Astrocyte of the spinal cord (primary cell): ENCODE measurements around the gene NDUFA6.

Experiments used
- DNase-seq: peaks from one replicate; pipeline ENCODE4 v3.0.0; 2011; ENCODE audit warnings: low read depth, low spot score
- H3K4me3 ChIP-seq: 2 replicates; pipeline ENCODE4 v1.5.1; 2011; ENCODE audit warnings: low read depth, mild to moderate bottlenecking, low read length, moderate library complexity
- in situ Hi-C: cut with HindIII; loops from 2 replicates; pipeline ENCODE4 v1.10.0; 2017; ENCODE audit warnings: low sequenced_read_pairs
- TF ChIP-seq, protein P1 (sequence below): IDR thresholded peaks from 2 replicates; pipeline ENCODE4 v1.5.1; 2012; ENCODE audit warnings: low read depth, mild to moderate bottlenecking, low read length, inconsistent platforms

NDUFA6 gene

GRCh38 chr22:42061041-42061440 is 29.5 kb downstream of the NDUFA6 start:
- TF ChIP-seq, protein P1, sequence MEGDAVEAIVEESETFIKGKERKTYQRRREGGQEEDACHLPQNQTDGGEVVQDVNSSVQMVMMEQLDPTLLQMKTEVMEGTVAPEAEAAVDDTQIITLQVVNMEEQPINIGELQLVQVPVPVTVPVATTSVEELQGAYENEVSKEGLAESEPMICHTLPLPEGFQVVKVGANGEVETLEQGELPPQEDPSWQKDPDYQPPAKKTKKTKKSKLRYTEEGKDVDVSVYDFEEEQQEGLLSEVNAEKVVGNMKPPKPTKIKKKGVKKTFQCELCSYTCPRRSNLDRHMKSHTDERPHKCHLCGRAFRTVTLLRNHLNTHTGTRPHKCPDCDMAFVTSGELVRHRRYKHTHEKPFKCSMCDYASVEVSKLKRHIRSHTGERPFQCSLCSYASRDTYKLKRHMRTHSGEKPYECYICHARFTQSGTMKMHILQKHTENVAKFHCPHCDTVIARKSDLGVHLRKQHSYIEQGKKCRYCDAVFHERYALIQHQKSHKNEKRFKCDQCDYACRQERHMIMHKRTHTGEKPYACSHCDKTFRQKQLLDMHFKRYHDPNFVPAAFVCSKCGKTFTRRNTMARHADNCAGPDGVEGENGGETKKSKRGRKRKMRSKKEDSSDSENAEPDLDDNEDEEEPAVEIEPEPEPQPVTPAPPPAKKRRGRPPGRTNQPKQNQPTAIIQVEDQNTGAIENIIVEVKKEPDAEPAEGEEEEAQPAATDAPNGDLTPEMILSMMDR: no peak
- in situ Hi-C loops: no loop called here
- H3K4me3 ChIP-seq: no peak overlapping the region
- no peak for DNase-seq

DNA sequence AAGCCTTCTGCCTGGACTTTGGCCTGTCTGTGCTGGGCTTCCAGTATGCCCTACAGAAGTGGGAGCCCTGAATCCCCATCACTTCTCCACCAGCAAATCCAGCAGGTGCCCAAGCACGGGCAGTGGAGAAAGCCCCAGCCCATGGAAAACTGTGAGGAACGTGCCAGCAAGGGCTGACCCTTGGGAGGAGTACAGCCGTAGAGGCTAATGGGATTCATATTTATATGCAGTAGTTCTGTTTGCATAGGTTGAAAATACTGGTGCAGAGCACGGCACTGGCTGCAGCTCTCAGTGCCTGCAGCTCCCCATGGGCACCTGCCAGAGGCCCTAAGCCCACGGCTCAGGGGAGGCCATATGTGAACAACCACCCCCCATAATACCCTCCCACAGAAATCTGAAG is 30.1 kb downstream of the NDUFA6 start:
- DNase-seq: no peak
- in situ Hi-C loops: no loop called here
- TF ChIP-seq, protein P1: no peak
- no peak overlapping the region for H3K4me3 ChIP-seq

- TF ChIP-seq, protein P1: no peak
- H3K4me3 ChIP-seq: no peak overlapping the region
- no peak for DNase-seq
- in situ Hi-C loops: no loop called here
These were observed 33.6 kb downstream of the NDUFA6 start for GRCh38 chr22:42056757-42057511.

DNA sequence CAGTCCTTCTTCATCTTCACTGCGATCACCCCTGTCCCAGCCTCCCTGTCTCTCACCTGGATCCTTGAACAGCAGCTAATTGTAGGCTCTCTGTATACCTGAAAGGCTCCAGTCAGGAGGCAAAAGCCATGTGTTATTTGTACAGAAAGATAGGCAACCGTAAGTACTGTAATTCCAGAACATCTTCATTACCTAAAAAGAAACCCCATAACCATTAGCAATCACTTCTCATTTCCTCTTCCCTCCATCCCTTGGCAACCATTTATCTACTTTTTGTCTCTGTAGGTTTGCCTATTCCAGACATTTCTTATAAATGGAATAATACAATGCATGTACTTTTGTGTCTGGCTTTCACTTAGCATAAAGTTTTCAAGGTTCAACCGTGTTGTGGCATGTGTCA is 37.8 kb downstream of the NDUFA6 start:
- TF ChIP-seq, protein P1: no peak
- H3K4me3 ChIP-seq: no peak overlapping the region
- in situ Hi-C loops: no loop called here
- no peak for DNase-seq

DNA sequence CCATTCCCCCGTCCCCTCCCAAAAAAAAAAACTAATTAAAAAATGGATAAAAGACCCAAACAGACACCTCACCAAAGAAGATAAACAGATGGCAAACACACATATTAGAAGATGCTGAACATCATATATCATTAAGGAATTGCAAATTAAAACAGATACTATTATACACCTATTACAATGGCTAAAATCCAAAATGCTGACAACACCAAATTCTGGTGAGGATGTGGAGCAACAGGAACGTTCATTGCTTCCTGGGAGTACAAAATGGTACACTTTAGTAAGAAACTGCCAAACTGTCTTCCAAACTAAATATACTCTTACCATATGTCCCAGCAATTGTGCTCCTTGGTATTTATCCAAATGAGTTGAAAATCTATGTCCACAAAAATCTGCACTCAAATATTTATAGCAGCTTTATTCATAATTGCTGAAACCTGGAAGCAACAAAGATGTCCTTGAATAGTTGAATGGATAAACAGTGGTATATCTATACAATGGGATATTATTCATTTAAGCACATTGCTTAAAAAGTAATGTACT is 39.9 kb downstream of the NDUFA6 start:
- H3K4me3 ChIP-seq: no peak overlapping the region
- TF ChIP-seq, protein P1: no peak
- no peak for DNase-seq
- in situ Hi-C loops: no loop called here

GRCh38 chr22:42041784-42042183 is 48.8 kb downstream of the NDUFA6 start:
- no peak for DNase-seq
- TF ChIP-seq, protein P1: no peak
- H3K4me3 ChIP-seq: no peak overlapping the region
- in situ Hi-C loops: no loop called here
